Left lung (tissue), 10 donors: ENCODE data around the gene PGF. TPM values are rescaled to one million over a fixed set of nuclear protein-coding genes. Genes with fewer than 3 reads are reported as not detected.

Experiments used
- ATAC-seq: fragments of 200-7000 bp; cut with Tn5 transposase; one replicate; pipeline ENCODE4 v1.9.1; 2020; ENCODE audit warnings: moderate library complexity
- DNase-seq, 4 donors: peaks; one replicate each; pipeline ENCODE4 v3.0.0-alpha.2; 2013 to 2020
- H3K27ac ChIP-seq, 2 donors: fragments of 200-600 bp; sonication (generic) in 1 of 2; one replicate each; pipeline versions ENCODE4 v1.5.0 to v1.8.0; 2020 to 2021
- H3K27me3 ChIP-seq, 2 donors: fragments of 200-600 bp; sonication (generic) in 1 of 2; one replicate each; pipeline versions ENCODE4 v1.5.0 to v1.8.0; 2020 to 2021
- H3K36me3 ChIP-seq, 2 donors: fragments of 200-600 bp; sonication (generic) in 1 of 2; one replicate each; pipeline versions ENCODE4 v1.5.0 to v1.8.0; 2020 to 2021
- H3K4me1 ChIP-seq, 2 donors: fragments of 200-600 bp; one replicate each; pipeline ENCODE4 v1.8.0; 2021
- H3K4me3 ChIP-seq, 2 donors: fragments of 200-600 bp; sonication (generic) in 1 of 2; one replicate each; pipeline versions ENCODE4 v1.5.0 to v1.8.0; 2020 to 2021; ENCODE audit warnings: mild to moderate bottlenecking in 1 of 2
- H3K9me3 ChIP-seq, 2 donors: fragments of 200-600 bp; sonication (generic) in 1 of 2; one replicate each; pipeline versions ENCODE4 v1.5.0 to v1.8.0; 2020 to 2021
- CTCF ChIP-seq, 2 donors: fragments of 200-600 bp; sonication (generic) in 1 of 2; IDR thresholded peaks; one replicate each; pipeline versions ENCODE4 v1.5.0 to v1.8.0; 2021; ENCODE audit warnings: antibody characterized with exemption in 2 of 2
- intact Hi-C, 2 donors: fragments of 100-400 bp; cut with DNase I; formaldehyde crosslinking; loops; one replicate each; pipeline versions ENCODE4 v1.11.2 to v1.14.2; 2022
- polyA plus RNA-seq, 6 donors: library from polyadenylated mRNA; unstranded; fragments of 120-200 nt; gene quantifications; one replicate each; pipeline ENCODE4 v1.2.1, GENCODE V29; 2013; ENCODE audit not compliant: insufficient read length in 6 of 6
- total RNA-seq, 2 donors: library from RNA; stranded (reverse); fragmentation: NEBNext Ultra II Directional; extraction: Animal tissue kit (Norgen Biotek cat#: 25700); gene quantifications; one replicate each; pipeline ENCODE4 v1.2.1, GENCODE V29; 2021
- donor health status: DM: no; HTN: yes; CAD: no.
- donor health status: DM: no; HTN: no; CAD: no.

Gene PGF
- total and polyA plus RNA-seq, 8 donors, result 3.4 to 18.6 (median 13.2) TPM

- no peak overlapping the region for H3K27ac ChIP-seq
- no peak for DNase-seq
- H3K36me3 ChIP-seq, result no peaks in the 10 kb centered on the region
- ATAC-seq, result no peak
- no peaks in the 10 kb centered on the region for H3K9me3 ChIP-seq
- H3K27me3 ChIP-seq, result no peaks in the 10 kb centered on the region
- intact Hi-C loops, result no loop called here
- no peaks in the 10 kb centered on the region for H3K4me1 ChIP-seq
- no peak overlapping the region for H3K4me3 ChIP-seq
- no peak for TF ChIP-seq CTCF (IDR thresholded peaks at IDR 0.05)
Measured at GRCh38 chr14:74981833-74982232, 26.4 kb upstream of the PGF start.

GRCh38 chr14:74981462-74981782, 26.0 kb upstream of the PGF start:
- no peaks in the 10 kb centered on the region for H3K9me3 ChIP-seq
- intact Hi-C loops, result no loop called here
- H3K4me1 ChIP-seq, result no peaks in the 10 kb centered on the region
- no peaks in the 10 kb centered on the region for H3K27me3 ChIP-seq
- TF ChIP-seq CTCF (IDR thresholded peaks at IDR 0.05), result no peak
- no peaks in the 10 kb centered on the region for H3K36me3 ChIP-seq
- DNase-seq (no peak), ATAC-seq (no peak)
- no peak overlapping the region for H3K27ac ChIP-seq
- H3K4me3 ChIP-seq, result no peak overlapping the region

DNA sequence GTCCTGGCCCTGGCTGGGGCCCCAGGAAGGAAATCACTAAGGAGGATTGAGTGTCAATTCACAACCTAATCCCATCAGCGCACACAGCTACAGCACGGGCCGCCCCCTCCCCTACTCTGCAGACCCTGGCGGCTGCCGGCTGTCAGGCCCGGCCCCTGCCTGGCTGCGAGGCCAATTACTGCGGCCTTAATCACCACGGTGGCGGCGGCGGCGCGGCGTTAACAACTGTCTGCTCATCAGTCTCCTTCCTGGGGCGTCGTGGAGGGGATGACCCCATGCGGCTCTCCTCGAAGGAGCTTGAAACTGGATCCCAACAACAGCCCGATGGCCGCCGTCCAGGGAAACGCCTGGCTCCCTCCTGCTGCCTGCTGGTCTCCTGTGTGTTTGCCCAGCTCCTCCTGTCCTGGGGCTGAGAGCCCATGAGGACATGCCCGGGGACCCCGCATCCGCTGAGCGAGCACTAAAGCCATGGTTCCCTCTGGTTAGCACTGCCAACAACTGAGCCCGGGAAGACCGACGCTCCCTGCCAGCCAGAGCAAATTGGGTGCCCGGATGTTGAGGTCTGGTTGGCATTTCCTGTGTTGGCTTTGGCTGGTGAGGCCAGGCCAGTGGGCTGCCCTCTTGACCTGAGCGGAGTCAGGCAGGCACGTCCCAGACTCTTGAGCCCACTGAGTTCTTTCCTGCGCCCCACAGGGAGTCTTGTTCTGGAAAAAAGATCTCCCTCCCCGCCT, 25.5 kb upstream of the PGF start:
- no peak for TF ChIP-seq CTCF (IDR thresholded peaks at IDR 0.05)
- peak in 2 of 4 donors; percentile 54 to 75 for DNase-seq
- peak; percentile 20 for ATAC-seq
- Histone ChIP-seq H3K9me3 (no peaks in the 10 kb centered on the region), H3K36me3 (no peaks in the 10 kb centered on the region), H3K4me3 (no peak overlapping the region), H3K4me1 (no peaks in the 10 kb centered on the region), H3K27me3 (no peaks in the 10 kb centered on the region), H3K27ac (no peak overlapping the region)
- intact Hi-C loops, result no loop called here

DNA sequence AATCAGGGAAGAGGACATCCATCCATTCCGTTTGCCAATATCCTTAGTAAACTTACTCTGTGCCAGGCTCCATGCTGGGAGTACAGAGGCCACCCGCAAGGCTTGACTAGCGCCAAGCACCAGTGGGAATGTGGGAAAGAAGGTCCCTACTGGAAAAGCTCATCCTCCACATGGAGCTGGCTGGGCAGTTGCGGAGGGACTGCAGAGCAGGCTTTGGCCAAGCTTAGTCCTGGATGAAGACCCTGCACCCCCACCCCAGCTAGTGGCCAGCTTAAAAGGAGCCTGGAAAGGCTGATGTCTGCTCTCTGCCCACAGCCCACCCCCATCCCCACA, 25.0 kb upstream of the PGF start:
- ATAC-seq (no peak), DNase-seq (no peak)
- H3K4me3 ChIP-seq, result no peak overlapping the region
- no peaks in the 10 kb centered on the region for H3K27me3 ChIP-seq
- intact Hi-C loops, result no loop called here
- H3K27ac ChIP-seq, result no peak overlapping the region
- no peaks in the 10 kb centered on the region for H3K4me1 ChIP-seq
- TF ChIP-seq CTCF (IDR thresholded peaks at IDR 0.05), result no peak
- H3K36me3 ChIP-seq, result no peaks in the 10 kb centered on the region
- no peaks in the 10 kb centered on the region for H3K9me3 ChIP-seq

GRCh38 chr14:74979442-74980397, 24.3 kb upstream of the PGF start:
- no peak overlapping the region for H3K27ac ChIP-seq
- H3K4me3 ChIP-seq, result no peak overlapping the region
- no peaks in the 10 kb centered on the region for H3K27me3 ChIP-seq
- H3K4me1 ChIP-seq, result no peaks in the 10 kb centered on the region
- peak; percentile 33 for ATAC-seq
- H3K36me3 ChIP-seq, result no peaks in the 10 kb centered on the region
- no peaks in the 10 kb centered on the region for H3K9me3 ChIP-seq
- intact Hi-C loops, result no loop called here
- DNase-seq, result no peak
- no peak for TF ChIP-seq CTCF (IDR thresholded peaks at IDR 0.05)
